VCaP (cell line): ENCODE results near the gene CHCHD5.

Source experiments
- H3K27ac ChIP-seq: fragments of 450-650 bp; 2 replicates; pipeline ENCODE4 v1.5.1; 2017
- TF ChIP-seq, protein P1 (sequence below): fragments of 450-650 bp; conservative IDR thresholded peaks from 2 replicates; pipeline ENCODE4 v1.5.1; 2017; ENCODE audit warnings: mild to moderate bottlenecking, moderate library complexity

The CHCHD5 gene

DNA sequence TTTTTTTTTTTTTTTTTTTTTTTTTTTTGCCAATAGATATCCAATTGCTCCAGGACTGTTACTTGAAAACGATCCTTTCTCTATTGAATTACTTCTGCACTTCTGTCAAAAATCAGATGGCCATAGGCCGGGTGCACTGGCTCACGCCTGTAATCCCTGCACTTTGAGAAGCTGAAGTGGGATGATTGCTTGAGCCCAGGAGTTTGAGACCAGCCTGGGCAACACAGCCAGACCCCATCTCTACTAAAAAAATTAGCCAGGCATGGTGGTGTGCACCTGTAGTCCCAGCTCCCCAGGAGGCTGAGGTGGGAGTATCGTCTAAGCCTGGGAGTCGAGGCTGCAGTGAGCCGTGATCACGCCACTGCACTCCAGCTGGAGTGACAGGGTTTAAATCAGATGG lies 4.3 kb upstream of the CHCHD5 start:
- TF ChIP-seq, protein P1, sequence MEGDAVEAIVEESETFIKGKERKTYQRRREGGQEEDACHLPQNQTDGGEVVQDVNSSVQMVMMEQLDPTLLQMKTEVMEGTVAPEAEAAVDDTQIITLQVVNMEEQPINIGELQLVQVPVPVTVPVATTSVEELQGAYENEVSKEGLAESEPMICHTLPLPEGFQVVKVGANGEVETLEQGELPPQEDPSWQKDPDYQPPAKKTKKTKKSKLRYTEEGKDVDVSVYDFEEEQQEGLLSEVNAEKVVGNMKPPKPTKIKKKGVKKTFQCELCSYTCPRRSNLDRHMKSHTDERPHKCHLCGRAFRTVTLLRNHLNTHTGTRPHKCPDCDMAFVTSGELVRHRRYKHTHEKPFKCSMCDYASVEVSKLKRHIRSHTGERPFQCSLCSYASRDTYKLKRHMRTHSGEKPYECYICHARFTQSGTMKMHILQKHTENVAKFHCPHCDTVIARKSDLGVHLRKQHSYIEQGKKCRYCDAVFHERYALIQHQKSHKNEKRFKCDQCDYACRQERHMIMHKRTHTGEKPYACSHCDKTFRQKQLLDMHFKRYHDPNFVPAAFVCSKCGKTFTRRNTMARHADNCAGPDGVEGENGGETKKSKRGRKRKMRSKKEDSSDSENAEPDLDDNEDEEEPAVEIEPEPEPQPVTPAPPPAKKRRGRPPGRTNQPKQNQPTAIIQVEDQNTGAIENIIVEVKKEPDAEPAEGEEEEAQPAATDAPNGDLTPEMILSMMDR = no peak
- no peak overlapping the region for H3K27ac ChIP-seq

DNA sequence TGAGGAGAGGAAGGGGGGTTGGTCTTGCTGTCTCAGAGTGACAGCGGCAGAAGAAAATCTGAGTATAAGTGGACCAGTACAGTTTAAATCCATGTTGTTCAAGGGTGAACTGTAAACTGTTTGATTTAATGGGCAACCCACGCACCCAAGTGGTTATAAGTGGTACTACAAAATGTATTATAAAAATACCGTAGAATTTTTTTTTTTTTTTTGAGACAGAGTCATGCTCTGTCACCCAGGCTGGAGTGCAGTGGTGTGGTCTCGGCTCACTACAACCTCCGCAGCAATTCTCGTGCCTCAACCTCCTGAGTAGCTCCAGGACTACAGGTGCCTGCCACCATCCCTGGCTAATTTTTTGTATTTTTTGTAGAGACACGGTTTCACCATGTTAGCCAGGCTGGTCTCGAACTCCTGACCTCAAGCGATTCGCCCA lies 2.1 kb upstream of the CHCHD5 start:
- TF ChIP-seq, protein P1 = peak; percentile 73
- no peak overlapping the region for H3K27ac ChIP-seq

DNA sequence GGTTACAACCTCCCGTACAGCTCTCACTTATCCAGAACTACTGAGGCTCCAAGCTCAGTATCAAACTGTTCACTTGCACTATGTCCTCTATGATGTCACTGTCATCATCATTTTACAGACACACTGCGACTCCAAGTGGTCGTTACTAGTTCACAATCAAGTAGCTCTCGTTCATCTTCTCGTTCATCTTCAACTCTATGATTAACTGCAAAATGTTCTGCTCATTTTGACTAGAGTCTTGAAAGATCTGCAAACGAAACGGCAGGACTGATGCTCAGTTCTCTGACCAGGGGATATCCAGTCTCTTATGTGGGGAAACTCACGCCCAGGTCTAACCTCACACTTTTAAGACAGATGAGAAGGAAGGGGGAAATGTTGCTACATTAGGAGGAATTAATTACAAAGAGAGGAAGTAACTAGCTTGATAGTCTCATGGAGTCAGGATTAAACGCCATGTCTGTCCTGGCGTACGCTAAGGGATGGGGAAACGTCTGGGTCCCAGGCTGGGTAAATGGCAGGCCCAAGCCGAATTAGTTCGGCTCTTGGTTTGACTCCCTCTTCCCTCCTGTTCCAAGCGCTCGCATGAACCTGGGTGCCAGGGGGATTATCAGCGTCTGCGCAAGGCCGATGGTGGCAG lies 794 bp upstream of the CHCHD5 start:
- TF ChIP-seq, protein P1 = no peak

DNA sequence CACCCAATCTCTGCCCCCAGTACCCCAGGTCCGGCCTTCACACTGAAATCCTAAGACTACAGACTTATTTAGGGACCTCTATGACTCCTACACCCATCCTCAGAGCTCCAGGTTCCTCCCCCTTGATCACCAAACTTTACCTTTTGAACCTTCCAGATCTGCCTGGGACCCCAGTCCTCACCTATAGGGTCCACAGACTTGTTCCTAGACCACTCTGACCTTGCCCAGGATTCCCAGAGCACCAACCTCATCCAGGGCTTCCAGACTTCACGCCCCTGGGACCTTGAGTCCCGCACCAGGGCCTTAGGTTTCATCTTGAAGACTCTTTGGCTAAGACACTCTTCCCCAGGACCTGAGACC lies 462 bp downstream of the CHCHD5 start:
- TF ChIP-seq, protein P1 = no peak
- H3K27ac ChIP-seq = peak overlapping the region; percentile 81

More for the DNA sequence above, 794 bp upstream of the CHCHD5 start:
- peak overlapping the region; percentile 81 for H3K27ac ChIP-seq

DNA sequence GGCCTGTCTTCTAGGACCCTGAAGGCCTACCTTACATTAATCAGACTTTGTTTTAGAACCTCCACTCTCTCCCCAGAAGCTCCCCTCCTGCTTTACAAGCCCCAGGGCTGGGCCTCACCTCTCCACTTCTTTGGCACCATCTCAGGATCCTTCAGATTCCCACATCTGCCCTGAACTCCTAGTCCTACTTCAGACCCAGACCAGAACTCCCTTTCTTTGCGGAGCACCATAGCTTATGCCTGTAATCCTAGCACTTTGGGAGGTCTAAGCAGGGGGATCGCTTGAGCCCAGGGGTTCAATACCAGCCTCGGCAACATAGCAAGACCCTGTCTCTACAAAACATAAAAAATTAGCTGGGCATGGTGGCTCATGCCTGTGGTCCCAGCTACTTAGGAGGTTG lies 991 bp downstream of the CHCHD5 start:
- peak overlapping the region; percentile 81 for H3K27ac ChIP-seq
- TF ChIP-seq, protein P1 = no peak

DNA sequence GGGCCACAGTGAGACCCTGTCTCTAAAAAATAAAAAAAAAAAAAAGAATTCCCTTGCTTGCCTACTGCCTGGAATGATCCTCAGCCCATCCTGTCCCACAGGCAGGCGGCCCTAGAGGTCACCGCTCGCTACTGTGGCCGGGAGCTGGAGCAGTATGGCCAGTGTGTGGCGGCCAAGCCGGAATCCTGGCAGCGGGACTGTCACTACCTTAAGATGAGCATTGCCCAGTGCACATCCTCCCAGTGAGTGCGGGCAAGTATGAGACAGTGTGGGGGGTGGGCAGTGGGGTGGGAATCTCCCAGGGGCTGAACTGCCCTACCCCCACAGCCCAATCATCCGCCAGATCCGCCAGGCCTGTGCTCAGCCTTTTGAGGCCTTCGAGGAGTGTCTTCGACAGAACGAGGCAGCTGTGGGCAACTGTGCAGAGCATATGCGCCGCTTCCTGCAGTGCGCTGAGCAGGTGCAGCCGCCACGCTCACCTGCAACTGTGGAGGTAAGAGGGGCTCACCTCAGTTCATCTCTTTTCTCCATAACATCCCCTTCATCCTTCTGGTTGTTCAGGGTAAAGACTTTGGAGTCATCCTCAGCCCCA lies 1.6 kb downstream of the CHCHD5 start:
- no peak overlapping the region for H3K27ac ChIP-seq
- TF ChIP-seq, protein P1 = no peak

DNA sequence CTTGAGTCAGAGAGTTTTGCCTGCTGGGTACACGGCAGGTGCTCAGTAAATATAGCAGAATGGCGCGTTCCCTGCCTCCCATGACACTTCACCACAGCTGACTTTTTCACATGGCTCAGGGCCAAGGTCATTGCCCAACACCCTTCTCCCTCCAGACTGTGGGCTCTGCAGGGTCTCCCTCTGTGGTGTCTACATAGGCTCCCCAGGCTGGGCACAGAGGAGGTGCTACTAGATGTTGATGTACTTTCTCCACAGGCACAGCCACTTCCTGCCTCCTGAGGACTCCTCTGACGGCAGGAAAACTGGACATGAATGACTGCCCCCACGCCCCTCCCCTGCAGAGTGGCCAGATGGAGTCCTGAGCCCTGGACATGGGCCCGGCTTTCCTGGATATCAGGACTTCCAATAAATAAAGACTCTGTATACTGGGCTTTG lies 4.2 kb downstream of the CHCHD5 start:
- peak overlapping the region; percentile 71 for H3K27ac ChIP-seq
- TF ChIP-seq, protein P1 = no peak
